Bronchial epithelial cell (primary cell): Measurements from ENCODE around the gene CTDNEP1. TPM values are rescaled to one million over a fixed set of nuclear protein-coding genes. Genes with fewer than 3 reads are reported as not detected.

Experiments
- DNase-seq: peaks from one replicate; pipeline ENCODE4 v3.0.0-alpha.2; 2010; ENCODE audit warnings: low read depth
- FAIRE-seq: peaks from 2 replicates; lab custom pipeline; 2011; peaks lifted over from hg19 to GRCh38; lab: Jason Lieb, UNC
- H3K27me3 ChIP-seq: 2 replicates; pipeline ENCODE4 v1.5.1; 2011; ENCODE audit warnings: low read length; ENCODE audit not compliant: control insufficient read depth, insufficient read depth
- H3K36me3 ChIP-seq: 2 replicates; pipeline ENCODE4 v1.5.1; 2011; ENCODE audit warnings: low read length; ENCODE audit not compliant: control insufficient read depth, insufficient read depth
- H3K4me3 ChIP-seq: 2 replicates; pipeline ENCODE4 v1.5.1; 2011; ENCODE audit warnings: mild to moderate bottlenecking, low read depth, low read length, control low read depth
- CTCF ChIP-seq: IDR thresholded peaks from 2 replicates; pipeline ENCODE4 v1.5.1; 2011; ENCODE audit warnings: mild to moderate bottlenecking, moderate library complexity, low read length, control low read depth, inconsistent platforms; ENCODE audit not compliant: insufficient read depth, severe bottlenecking
- total RNA-seq: library from RNA; depleted of rRNA; stranded (reverse); fragments of >200 nt; gene quantifications from 2 replicates; pipeline ENCODE4 v1.2.1, GENCODE V29; 2014

The CTDNEP1 gene
- total RNA-seq, 1 donor from 2014 or later = 17.6 TPM

- no peak for TF ChIP-seq CTCF
- FAIRE-seq = no peak
- no peaks in the 10 kb centered on the region for H3K27me3 ChIP-seq
Observed at GRCh38 chr17:7219229-7219811, 32.2 kb downstream of the CTDNEP1 start.

GRCh38 chr17:7218758-7219157, 32.8 kb downstream of the CTDNEP1 start:
- TF ChIP-seq CTCF = no peak
- no peaks in the 10 kb centered on the region for H3K27me3 ChIP-seq
- peaks cover 17% of the 10 kb centered on the region for H3K36me3 ChIP-seq
- no peak for FAIRE-seq
- DNase-seq = no peak
- H3K4me3 ChIP-seq = no peak overlapping the region

More at GRCh38 chr17:7219229-7219811, 32.2 kb downstream of the CTDNEP1 start:
- no peak for DNase-seq
- H3K36me3 ChIP-seq = peaks cover 21% of the 10 kb centered on the region
- H3K4me3 ChIP-seq = peak overlapping the region; percentile 84

GRCh38 chr17:7218166-7218565, 33.4 kb downstream of the CTDNEP1 start:
- peaks cover 11% of the 10 kb centered on the region for H3K36me3 ChIP-seq
- DNase-seq = no peak
- no peak for TF ChIP-seq CTCF
- H3K27me3 ChIP-seq = no peaks in the 10 kb centered on the region
- H3K4me3 ChIP-seq = no peak overlapping the region
- FAIRE-seq = no peak

- FAIRE-seq (no peak), DNase-seq (no peak)
- Histone ChIP-seq H3K4me3 (peak overlapping the region; percentile 14), H3K36me3 (peaks cover 5% of the 10 kb centered on the region), H3K27me3 (no peaks in the 10 kb centered on the region)
- TF ChIP-seq CTCF = no peak
Observed at GRCh38 chr17:7217113-7217987, 34.2 kb downstream of the CTDNEP1 start.

GRCh38 chr17:7216242-7217112, 35.1 kb downstream of the CTDNEP1 start:
- no peak for TF ChIP-seq CTCF
- Histone ChIP-seq H3K36me3 (no peaks in the 10 kb centered on the region), H3K4me3 (no peak overlapping the region), H3K27me3 (no peaks in the 10 kb centered on the region)
- no peak for FAIRE-seq
- no peak for DNase-seq
